NCI-H1417 treated with DMSO at 0.1 percent for 48 hours (cell line): ENCODE data around the gene TBC1D16.

Experiments used
- DNase-seq: peaks from one replicate; lab custom pipeline; 2025; lab: John Stamatoyannopoulos, UW

TBC1D16 gene

GRCh38 chr17:79888811-79889634, 146.6 kb downstream of the TBC1D16 start:
- no peak for DNase-seq

- DNase-seq = no peak
These were observed 147.6 kb downstream of the TBC1D16 start for GRCh38 chr17:79888009-79888540.

- no peak for DNase-seq
These were observed 148.2 kb downstream of the TBC1D16 start for GRCh38 chr17:79887451-79887991.

GRCh38 chr17:79883202-79883601, 152.5 kb downstream of the TBC1D16 start:
- no peak for DNase-seq
